ENCODE data around the gene AMMECR1. TPM values are rescaled to one million over a fixed set of nuclear protein-coding genes. Genes with fewer than 3 reads are reported as not detected.

The AMMECR1 gene
- total and polyA plus RNA-seq, 2 experiments from 2014 or later, result 15.3 to 17.1 TPM

- TF ChIP-seq EZH2 (IDR thresholded peaks at IDR 0.05; ENCODE audit: insufficient read depth, poor library complexity, severe bottlenecking), result no peak
- peak; percentile 84 for DNase-seq
- Histone ChIP-seq H3K9me3 (ENCODE audit: low read depth) (no peaks in the 10 kb centered on the region), H3K9ac (no peak overlapping the region), H3F3A (ENCODE audit: insufficient read depth) (no peaks in the 10 kb centered on the region), H3K27ac (peak overlapping the region; percentile 79), H3K27me3 (replicated peaks; ENCODE audit: insufficient read depth) (no peaks in the 10 kb centered on the region), H2AFZ (no peak overlapping the region), H3K4me1 (ENCODE audit: insufficient read depth) (peaks cover 9% of the 10 kb centered on the region), H3K36me3 (ENCODE audit: low read depth) (no peaks in the 10 kb centered on the region), H3K9me2 (ENCODE audit: insufficient read depth) (no peaks in the 10 kb centered on the region), H3K4me3 (no peak overlapping the region), H3K4me2 (ENCODE audit: unreplicated experiment) (no peak overlapping the region), H4K20me1 (ENCODE audit: insufficient read depth) (no peaks in the 10 kb centered on the region), H3K79me2 (ENCODE audit: insufficient read depth) (no peaks in the 10 kb centered on the region)
- in situ Hi-C loops (cut with MboI), result loop anchor here (10.0 kb wide), 1 partner anchor 156 kb away; no protein-coding TSS in a partner anchor
- 21 to 27% methylated on average over 4 of the region's 4 CpGs for WGBS, 2 experiments (ENCODE audit: low coverage in 1 of 2, low lambda C conversion rate in 2 of 2, missing lambda C conversion rate in 2 of 2)
Observed at GRCh38 chrX:110168585-110168984, 149.3 kb downstream of the AMMECR1 start.

GRCh38 chrX:110167952-110168451 lies 149.9 kb downstream of the AMMECR1 start:
- Histone ChIP-seq H3K4me3 (no peak overlapping the region), H4K20me1 (ENCODE audit: insufficient read depth) (no peaks in the 10 kb centered on the region), H3K27me3 (replicated peaks; ENCODE audit: insufficient read depth) (no peaks in the 10 kb centered on the region), H3K9me2 (ENCODE audit: insufficient read depth) (no peaks in the 10 kb centered on the region), H3K4me2 (ENCODE audit: unreplicated experiment) (no peak overlapping the region), H2AFZ (no peak overlapping the region), H3K27ac (peak overlapping the region; percentile 79), H3K9ac (no peak overlapping the region), H3K36me3 (ENCODE audit: low read depth) (no peaks in the 10 kb centered on the region), H3K9me3 (ENCODE audit: low read depth) (no peaks in the 10 kb centered on the region), H3K4me1 (ENCODE audit: insufficient read depth) (peaks cover 9% of the 10 kb centered on the region), H3K79me2 (ENCODE audit: insufficient read depth) (no peaks in the 10 kb centered on the region), H3F3A (ENCODE audit: insufficient read depth) (no peaks in the 10 kb centered on the region)
- in situ Hi-C loops (cut with MboI), result loop anchor here (10.0 kb wide), 1 partner anchor 157 kb away; no protein-coding TSS in a partner anchor
- TF ChIP-seq EZH2phosphoT487 (IDR thresholded peaks at IDR 0.05; ENCODE audit: insufficient read depth, low read depth) (no peak), EZH2 (IDR thresholded peaks at IDR 0.05; ENCODE audit: insufficient read depth, poor library complexity, severe bottlenecking) (no peak)
- WGBS, 2 experiments (ENCODE audit: low coverage in 1 of 2, low lambda C conversion rate in 2 of 2, missing lambda C conversion rate in 2 of 2), result 57 to 67% methylated on average over 5 to 6 of the region's 9 CpGs
- peak; percentile 45 for DNase-seq

GRCh38 chrX:110163488-110163887 lies 154.4 kb downstream of the AMMECR1 start:
- DNase-seq, result no peak
- 97 to 100% methylated on average over 3 of the region's 3 CpGs for WGBS, 2 experiments (ENCODE audit: low coverage in 1 of 2, low lambda C conversion rate in 2 of 2, missing lambda C conversion rate in 2 of 2)
- in situ Hi-C loops (cut with MboI), result loop anchor here (5.0 to 10.0 kb wide), 2 partner anchors 161 to 249 kb away; no protein-coding TSS in a partner anchor

GRCh38 chrX:110162867-110163266 lies 155.0 kb downstream of the AMMECR1 start:
- TF ChIP-seq EZH2 (IDR thresholded peaks at IDR 0.05; ENCODE audit: insufficient read depth, poor library complexity, severe bottlenecking), result no peak
- no peak for TF ChIP-seq EZH2phosphoT487 (IDR thresholded peaks at IDR 0.05; ENCODE audit: insufficient read depth, low read depth)
- H3K9me2 ChIP-seq (ENCODE audit: insufficient read depth), result no peaks in the 10 kb centered on the region
- H3K4me2 ChIP-seq (ENCODE audit: unreplicated experiment), result no peak overlapping the region
- DNase-seq, result no peak
- no peaks in the 10 kb centered on the region for H3K36me3 ChIP-seq (ENCODE audit: low read depth)
- H3K79me2 ChIP-seq (ENCODE audit: insufficient read depth), result no peaks in the 10 kb centered on the region
- H3K27ac ChIP-seq, result no peak overlapping the region
- H4K20me1 ChIP-seq (ENCODE audit: insufficient read depth), result no peaks in the 10 kb centered on the region
- no peaks in the 10 kb centered on the region for H3K27me3 ChIP-seq (replicated peaks; ENCODE audit: insufficient read depth)
- no peak overlapping the region for H3K9ac ChIP-seq
- H3F3A ChIP-seq (ENCODE audit: insufficient read depth), result no peaks in the 10 kb centered on the region
- in situ Hi-C loops (cut with MboI), result loop anchor here (5.0 to 10.0 kb wide), 2 partner anchors 162 to 249 kb away; no protein-coding TSS in a partner anchor
- WGBS, 2 experiments (ENCODE audit: low coverage in 1 of 2, low lambda C conversion rate in 2 of 2, missing lambda C conversion rate in 2 of 2), result 83 to 100% methylated on average over 1 of the region's 1 CpG
- H3K4me3 ChIP-seq, result no peak overlapping the region
- peaks cover 5% of the 10 kb centered on the region; the same call in 1 of the 2 replicates for H3K4me1 ChIP-seq (ENCODE audit: insufficient read depth)
- H2AFZ ChIP-seq, result no peak overlapping the region
- H3K9me3 ChIP-seq (ENCODE audit: low read depth), result no peaks in the 10 kb centered on the region

More at GRCh38 chrX:110163488-110163887, 154.4 kb downstream of the AMMECR1 start:
- Histone ChIP-seq H3K36me3 (ENCODE audit: low read depth) (no peaks in the 10 kb centered on the region), H3K27ac (no peak overlapping the region), H3K4me3 (no peak overlapping the region), H3K9me3 (ENCODE audit: low read depth) (no peaks in the 10 kb centered on the region), H3K27me3 (replicated peaks; ENCODE audit: insufficient read depth) (no peaks in the 10 kb centered on the region), H2AFZ (no peak overlapping the region), H3K9me2 (ENCODE audit: insufficient read depth) (no peaks in the 10 kb centered on the region), H4K20me1 (ENCODE audit: insufficient read depth) (no peaks in the 10 kb centered on the region), H3K4me2 (ENCODE audit: unreplicated experiment) (no peak overlapping the region), H3K79me2 (ENCODE audit: insufficient read depth) (no peaks in the 10 kb centered on the region), H3F3A (ENCODE audit: insufficient read depth) (no peaks in the 10 kb centered on the region), H3K9ac (no peak overlapping the region), H3K4me1 (ENCODE audit: insufficient read depth) (peaks cover 12% of the 10 kb centered on the region)
- TF ChIP-seq EZH2phosphoT487 (IDR thresholded peaks at IDR 0.05; ENCODE audit: insufficient read depth, low read depth) (no peak), EZH2 (IDR thresholded peaks at IDR 0.05; ENCODE audit: insufficient read depth, poor library complexity, severe bottlenecking) (no peak)

All from GM23248 (cell line).